ENCODE data around the gene KRTAP4-6.
"Not testable (repeated sequence)": the region's sequence is repeated elsewhere in the genome, so short reads cannot be mapped to it uniquely, and the experiment has no call there.

The KRTAP4-6 gene

DNA sequence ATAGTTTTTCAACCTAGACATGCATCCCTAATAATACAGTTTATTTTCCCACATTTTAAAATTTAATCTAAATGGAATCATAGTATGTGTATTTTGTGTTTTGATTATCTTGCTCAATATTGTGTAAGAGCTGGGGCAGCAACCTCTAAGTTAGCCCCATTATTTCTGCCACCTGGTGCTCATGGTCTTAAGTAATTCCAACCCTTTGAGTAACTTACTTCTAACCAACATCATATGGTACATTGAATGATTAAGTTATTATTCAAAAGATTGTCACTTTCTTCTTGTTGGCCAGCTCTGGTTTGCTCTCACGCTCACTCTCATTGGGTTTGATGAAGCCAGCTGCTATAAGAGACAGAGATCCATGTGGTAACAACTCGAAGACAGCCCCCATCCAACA lies 31.5 kb upstream of the KRTAP4-6 start:
- DNase-seq = no peak
- H3K4me1 ChIP-seq (ENCODE audit: control insufficient read depth, insufficient read depth, low read length, poor library complexity, severe bottlenecking) = no peaks in the 10 kb centered on the region

DNA sequence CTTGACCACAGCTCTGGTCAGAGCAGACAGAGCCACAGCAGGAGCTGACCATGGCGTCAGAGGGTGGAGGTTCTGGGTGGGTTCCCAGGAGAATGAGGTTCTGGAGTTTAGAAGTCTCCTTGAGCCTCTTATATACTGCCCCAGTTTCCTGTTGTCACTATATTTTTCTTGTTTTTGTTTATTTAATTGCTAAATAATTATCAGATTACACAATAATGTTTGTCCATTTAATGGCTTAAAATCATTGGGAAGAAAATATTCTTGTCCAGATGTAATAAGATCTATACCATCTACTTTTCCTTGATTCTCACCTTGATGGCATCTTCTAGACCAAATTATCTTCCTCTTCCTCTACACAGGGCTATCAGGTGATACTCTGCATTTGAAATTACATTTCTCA lies 27.8 kb upstream of the KRTAP4-6 start, which contains the start of gene KRTAP4-3:
Gene KRTAP4-3 (minus strand): TSS at position 101 of the 400 bp plus-strand sequence. CDS start 49 bp downstream, at position 52.
- Histone ChIP-seq H3K4me1 (ENCODE audit: control insufficient read depth, insufficient read depth, low read length, poor library complexity, severe bottlenecking) (no peaks in the 10 kb centered on the region), H3K9me3 (ENCODE audit: control insufficient read depth, low read length) (no peaks in the 10 kb centered on the region), H3K27me3 (replicated peaks; ENCODE audit: control insufficient read depth, insufficient read depth, low read length, poor library complexity, severe bottlenecking) (no peaks in the 10 kb centered on the region), H3K4me3 (ENCODE audit: insufficient read depth, low read depth, low read length, poor library complexity, severe bottlenecking) (no peak within 1 kb of the TSS), H3K36me3 (ENCODE audit: control insufficient read depth, insufficient read depth, low read length) (no peaks in the 10 kb centered on the region), H3K27ac (ENCODE audit: insufficient read depth, low read length, poor library complexity, severe bottlenecking) (no peak within 1 kb of the TSS)
- DNase-seq = no peak

More for the DNA sequence above, 31.5 kb upstream of the KRTAP4-6 start:
- H3K4me3 ChIP-seq (ENCODE audit: insufficient read depth, low read depth, low read length, poor library complexity, severe bottlenecking) = no peak overlapping the region
- no peaks in the 10 kb centered on the region for H3K36me3 ChIP-seq (ENCODE audit: control insufficient read depth, insufficient read depth, low read length)
- no peaks in the 10 kb centered on the region for H3K27me3 ChIP-seq (replicated peaks; ENCODE audit: control insufficient read depth, insufficient read depth, low read length, poor library complexity, severe bottlenecking)
- H3K27ac ChIP-seq (ENCODE audit: insufficient read depth, low read length, poor library complexity, severe bottlenecking) = no peak overlapping the region
- H3K9me3 ChIP-seq (ENCODE audit: control insufficient read depth, low read length) = no peaks in the 10 kb centered on the region

DNA sequence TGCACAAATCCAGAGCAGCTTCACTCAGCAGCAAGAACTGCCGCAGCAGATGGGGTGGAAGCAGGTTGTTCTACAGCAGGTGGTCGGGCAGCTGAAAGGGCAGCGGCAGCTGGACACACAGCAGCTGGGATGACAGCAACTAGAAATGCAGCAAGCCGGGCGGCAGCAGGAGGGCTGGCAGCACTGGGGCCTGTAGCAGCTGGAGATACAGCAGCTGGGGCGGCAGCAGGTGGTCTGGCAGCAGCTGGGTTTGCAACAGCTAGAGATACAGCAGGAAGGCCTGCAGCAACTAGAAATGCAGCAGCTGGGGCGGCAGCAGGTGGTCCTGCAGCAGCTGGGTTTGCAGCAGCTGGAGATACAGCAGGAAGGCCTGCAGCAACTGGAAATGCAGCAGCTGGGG lies 27.2 kb upstream of the KRTAP4-6 start:
- Histone ChIP-seq H3K36me3 (ENCODE audit: control insufficient read depth, insufficient read depth, low read length) (no peaks in the 10 kb centered on the region), H3K4me1 (ENCODE audit: control insufficient read depth, insufficient read depth, low read length, poor library complexity, severe bottlenecking) (no peaks in the 10 kb centered on the region), H3K9me3 (ENCODE audit: control insufficient read depth, low read length) (no peaks in the 10 kb centered on the region), H3K27me3 (replicated peaks; ENCODE audit: control insufficient read depth, insufficient read depth, low read length, poor library complexity, severe bottlenecking) (no peaks in the 10 kb centered on the region), H3K27ac (ENCODE audit: insufficient read depth, low read length, poor library complexity, severe bottlenecking) (no peak overlapping the region), H3K4me3 (ENCODE audit: insufficient read depth, low read depth, low read length, poor library complexity, severe bottlenecking) (no peak overlapping the region)
- no peak for DNase-seq

DNA sequence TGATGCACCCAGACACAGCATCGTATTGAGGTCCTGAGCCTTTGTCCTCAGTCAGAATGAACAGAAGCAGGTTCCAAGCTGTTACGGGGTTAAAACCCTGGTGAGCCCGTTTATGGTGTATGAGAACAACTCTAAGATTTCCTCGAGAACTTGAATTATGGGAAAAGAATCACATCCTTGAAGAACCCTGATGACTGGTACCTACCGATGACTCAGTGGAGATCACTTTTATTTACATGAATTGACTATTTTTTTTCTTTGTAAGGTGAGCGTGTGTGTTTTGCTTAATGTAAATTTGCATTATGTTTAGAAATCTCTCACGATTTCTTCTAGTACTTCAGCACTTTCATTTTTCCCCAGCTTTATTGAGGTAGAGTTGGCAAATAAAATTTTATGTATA lies 23.5 kb upstream of the KRTAP4-6 start:
- Histone ChIP-seq H3K27me3 (replicated peaks; ENCODE audit: control insufficient read depth, insufficient read depth, low read length, poor library complexity, severe bottlenecking) (peaks cover 3% of the 10 kb centered on the region), H3K9me3 (ENCODE audit: control insufficient read depth, low read length) (no peaks in the 10 kb centered on the region), H3K4me3 (ENCODE audit: insufficient read depth, low read depth, low read length, poor library complexity, severe bottlenecking) (no peak overlapping the region), H3K4me1 (ENCODE audit: control insufficient read depth, insufficient read depth, low read length, poor library complexity, severe bottlenecking) (no peaks in the 10 kb centered on the region), H3K36me3 (ENCODE audit: control insufficient read depth, insufficient read depth, low read length) (no peaks in the 10 kb centered on the region), H3K27ac (ENCODE audit: insufficient read depth, low read length, poor library complexity, severe bottlenecking) (no peak overlapping the region)
- no peak for DNase-seq

DNA sequence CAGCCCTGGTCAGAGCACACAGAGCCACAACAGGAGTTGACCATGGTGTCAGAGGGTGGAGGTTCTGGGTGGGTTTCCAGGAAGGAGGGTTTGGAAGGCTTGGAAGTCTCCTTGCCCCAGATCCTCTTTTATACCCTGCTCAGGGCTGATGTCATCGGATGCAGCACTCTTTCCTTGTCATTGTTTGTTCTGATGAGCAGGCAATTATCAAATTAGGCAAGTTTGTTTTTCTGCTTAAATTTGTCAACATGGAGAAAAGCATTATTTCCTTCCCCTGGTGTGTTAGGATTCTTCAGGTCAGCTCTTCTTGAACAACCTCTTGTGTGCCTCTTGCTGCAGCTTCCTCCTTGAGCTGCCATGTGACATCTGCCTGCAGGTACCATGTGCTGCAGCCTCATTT lies 20.3 kb upstream of the KRTAP4-6 start, which contains the start of gene KRTAP4-4:
Gene KRTAP4-4 (minus strand): TSS at position 101 of the 400 bp plus-strand sequence. CDS start 57 bp downstream, at position 44.
- no peak for DNase-seq
- H3K9me3 ChIP-seq (ENCODE audit: control insufficient read depth, low read length) = no peaks in the 10 kb centered on the region
- H3K36me3 ChIP-seq (ENCODE audit: control insufficient read depth, insufficient read depth, low read length) = no peaks in the 10 kb centered on the region
- no peak within 1 kb of the TSS for H3K4me3 ChIP-seq (ENCODE audit: insufficient read depth, low read depth, low read length, poor library complexity, severe bottlenecking)
- no peaks in the 10 kb centered on the region for H3K4me1 ChIP-seq (ENCODE audit: control insufficient read depth, insufficient read depth, low read length, poor library complexity, severe bottlenecking)
- no peak within 1 kb of the TSS for H3K27ac ChIP-seq (ENCODE audit: insufficient read depth, low read length, poor library complexity, severe bottlenecking)
- peaks cover 3% of the 10 kb centered on the region for H3K27me3 ChIP-seq (replicated peaks; ENCODE audit: control insufficient read depth, insufficient read depth, low read length, poor library complexity, severe bottlenecking)

DNA sequence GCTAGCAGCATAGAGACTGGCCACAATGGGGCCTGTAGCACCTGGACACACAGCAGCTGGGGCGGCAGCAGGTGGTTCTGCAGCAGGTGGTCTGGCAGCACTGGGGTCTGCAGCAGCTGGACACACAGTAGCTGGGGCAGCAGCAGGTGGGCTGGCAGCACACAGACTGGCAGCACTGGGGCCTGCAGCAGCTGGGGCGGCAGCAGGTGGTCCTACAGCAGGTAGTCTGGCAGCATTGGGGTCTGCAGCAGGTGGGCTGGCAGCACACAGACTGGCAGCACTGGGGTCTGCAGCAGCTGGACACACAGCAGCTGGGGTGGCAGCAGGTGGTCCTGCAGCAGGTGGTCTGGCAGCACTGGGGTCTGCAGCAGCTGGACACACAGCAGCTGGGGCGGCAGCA lies 19.8 kb upstream of the KRTAP4-6 start:
- H3K9me3 ChIP-seq (ENCODE audit: control insufficient read depth, low read length); H3K27me3 ChIP-seq (replicated peaks; ENCODE audit: control insufficient read depth, insufficient read depth, low read length, poor library complexity, severe bottlenecking); H3K4me3 ChIP-seq (ENCODE audit: insufficient read depth, low read depth, low read length, poor library complexity, severe bottlenecking); H3K36me3 ChIP-seq (ENCODE audit: control insufficient read depth, insufficient read depth, low read length); H3K4me1 ChIP-seq (ENCODE audit: control insufficient read depth, insufficient read depth, low read length, poor library complexity, severe bottlenecking); H3K27ac ChIP-seq (ENCODE audit: insufficient read depth, low read length, poor library complexity, severe bottlenecking); DNase-seq: not testable (repeated sequence)

DNA sequence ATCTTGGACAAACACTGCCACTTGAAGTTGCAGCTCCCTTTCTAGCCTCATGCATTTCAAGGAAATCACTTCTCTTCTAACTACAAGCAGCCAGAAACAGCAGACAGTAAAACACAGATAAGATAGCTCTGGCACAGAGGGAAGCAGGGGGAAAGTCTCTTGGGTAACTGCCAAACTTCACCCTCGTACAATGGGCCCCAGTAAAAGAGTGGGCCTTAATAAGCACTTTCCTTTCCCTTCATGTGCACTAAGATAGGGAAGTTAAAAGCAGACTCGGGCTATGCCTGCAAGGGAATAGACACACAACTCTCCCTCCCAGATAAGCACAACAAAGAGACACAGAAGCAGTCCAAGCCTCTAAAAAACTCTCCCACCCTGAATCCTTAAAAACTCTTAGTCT lies 13.5 kb upstream of the KRTAP4-6 start:
- Histone ChIP-seq H3K4me3 (ENCODE audit: insufficient read depth, low read depth, low read length, poor library complexity, severe bottlenecking) (no peak overlapping the region), H3K36me3 (ENCODE audit: control insufficient read depth, insufficient read depth, low read length) (no peaks in the 10 kb centered on the region), H3K9me3 (ENCODE audit: control insufficient read depth, low read length) (no peaks in the 10 kb centered on the region), H3K4me1 (ENCODE audit: control insufficient read depth, insufficient read depth, low read length, poor library complexity, severe bottlenecking) (no peaks in the 10 kb centered on the region), H3K27ac (ENCODE audit: insufficient read depth, low read length, poor library complexity, severe bottlenecking) (no peak overlapping the region), H3K27me3 (replicated peaks; ENCODE audit: control insufficient read depth, insufficient read depth, low read length, poor library complexity, severe bottlenecking) (no peaks in the 10 kb centered on the region)
- DNase-seq = no peak

DNA sequence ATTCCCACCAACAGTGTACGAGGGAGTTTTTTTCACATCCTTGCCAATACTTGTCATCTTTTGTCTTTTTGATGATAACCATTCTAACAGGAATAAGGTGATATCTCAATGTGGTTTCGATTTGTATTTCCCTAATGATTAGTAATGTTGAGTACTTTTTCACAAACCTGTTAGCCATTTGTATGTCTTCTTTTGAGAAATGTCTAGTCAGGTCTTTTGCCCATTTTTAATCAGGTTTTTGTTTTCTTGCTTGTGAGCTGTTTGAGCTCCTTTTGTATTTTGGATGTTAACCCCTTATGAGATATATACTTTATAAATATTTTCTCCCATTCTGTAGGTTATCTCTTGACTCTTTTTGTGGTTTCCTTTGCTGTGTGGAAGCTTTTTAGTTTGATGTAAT lies 11.2 kb upstream of the KRTAP4-6 start:
- H3K9me3 ChIP-seq (ENCODE audit: control insufficient read depth, low read length) = no peaks in the 10 kb centered on the region
- no peak overlapping the region for H3K27ac ChIP-seq (ENCODE audit: insufficient read depth, low read length, poor library complexity, severe bottlenecking)
- H3K4me1 ChIP-seq (ENCODE audit: control insufficient read depth, insufficient read depth, low read length, poor library complexity, severe bottlenecking) = no peaks in the 10 kb centered on the region
- no peaks in the 10 kb centered on the region for H3K27me3 ChIP-seq (replicated peaks; ENCODE audit: control insufficient read depth, insufficient read depth, low read length, poor library complexity, severe bottlenecking)
- no peak for DNase-seq
- no peak overlapping the region for H3K4me3 ChIP-seq (ENCODE audit: insufficient read depth, low read depth, low read length, poor library complexity, severe bottlenecking)
- H3K36me3 ChIP-seq (ENCODE audit: control insufficient read depth, insufficient read depth, low read length) = no peaks in the 10 kb centered on the region

DNA sequence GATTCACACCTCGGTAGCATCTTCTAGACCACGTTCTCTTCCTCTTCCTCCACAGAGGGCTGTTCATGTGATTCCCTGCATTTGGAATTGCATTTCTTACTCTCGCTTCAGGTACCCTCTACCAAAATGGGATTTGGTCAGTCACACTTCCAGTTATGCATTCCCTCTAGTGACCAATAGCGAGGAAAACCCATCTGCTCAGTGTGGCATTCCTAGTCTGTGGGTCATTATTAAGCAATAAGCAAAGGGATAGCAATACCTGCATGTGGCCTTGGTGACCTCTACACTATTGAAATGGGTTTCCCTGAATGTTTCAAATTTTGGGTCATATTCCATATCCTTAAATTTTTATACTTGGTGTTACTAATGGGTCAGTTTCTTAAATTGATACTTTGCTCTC lies 9.7 kb upstream of the KRTAP4-6 start:
- no peaks in the 10 kb centered on the region for H3K27me3 ChIP-seq (replicated peaks; ENCODE audit: control insufficient read depth, insufficient read depth, low read length, poor library complexity, severe bottlenecking)
- H3K9me3 ChIP-seq (ENCODE audit: control insufficient read depth, low read length) = no peaks in the 10 kb centered on the region

DNA sequence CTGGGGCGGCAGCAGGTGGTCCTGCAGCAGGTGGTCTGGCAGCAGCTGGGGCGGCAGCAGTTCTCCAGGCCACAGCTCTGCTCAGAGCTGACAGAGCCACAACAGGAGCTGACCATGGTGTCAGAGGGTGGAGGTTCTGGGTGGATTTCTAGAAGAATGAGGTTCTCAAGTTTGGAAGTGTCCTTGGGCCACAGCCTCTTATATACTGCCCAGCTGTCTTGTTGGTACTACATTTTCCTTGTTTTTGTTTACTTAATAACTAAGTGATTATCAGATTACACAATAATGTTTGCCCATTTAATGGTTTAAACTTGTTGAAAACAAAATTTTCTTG lies 9.3 kb upstream of the KRTAP4-6 start, which contains the start of gene KRTAP4-5:
Gene KRTAP4-5 (minus strand): TSS at position 174 of the 334 bp plus-strand sequence. CDS start 58 bp downstream, at position 116.
- no peak within 1 kb of the TSS for H3K4me3 ChIP-seq (ENCODE audit: insufficient read depth, low read depth, low read length, poor library complexity, severe bottlenecking)
- no peak for DNase-seq
- no peaks in the 10 kb centered on the region for H3K4me1 ChIP-seq (ENCODE audit: control insufficient read depth, insufficient read depth, low read length, poor library complexity, severe bottlenecking)
- no peak within 1 kb of the TSS for H3K27ac ChIP-seq (ENCODE audit: insufficient read depth, low read length, poor library complexity, severe bottlenecking)
- H3K36me3 ChIP-seq (ENCODE audit: control insufficient read depth, insufficient read depth, low read length) = no peaks in the 10 kb centered on the region
- no peaks in the 10 kb centered on the region for H3K27me3 ChIP-seq (replicated peaks; ENCODE audit: control insufficient read depth, insufficient read depth, low read length, poor library complexity, severe bottlenecking)
- H3K9me3 ChIP-seq (ENCODE audit: control insufficient read depth, low read length) = no peaks in the 10 kb centered on the region

More for the DNA sequence above, 9.7 kb upstream of the KRTAP4-6 start:
- no peak for DNase-seq
- Histone ChIP-seq H3K27ac (ENCODE audit: insufficient read depth, low read length, poor library complexity, severe bottlenecking) (no peak overlapping the region), H3K36me3 (ENCODE audit: control insufficient read depth, insufficient read depth, low read length) (no peaks in the 10 kb centered on the region), H3K4me3 (ENCODE audit: insufficient read depth, low read depth, low read length, poor library complexity, severe bottlenecking) (no peak overlapping the region), H3K4me1 (ENCODE audit: control insufficient read depth, insufficient read depth, low read length, poor library complexity, severe bottlenecking) (no peaks in the 10 kb centered on the region)
